Suprapubic skin (tissue), 3 donors: ENCODE data around the gene RHOG.

Experiments used
- CTCF ChIP-seq, 2 donors: fragments of 200-600 bp in 1 of 2; fragments of 450-650 bp in 1 of 2; sonication (generic) in 1 of 2; IDR thresholded peaks; one replicate each; pipeline ENCODE4 v1.5.1; 2016 to 2019; ENCODE audit warnings: antibody characterized with exemption in 2 of 2, mild to moderate bottlenecking in 1 of 2, moderate library complexity in 1 of 2
- POLR2A ChIP-seq, 2 donors: fragments of 450-650 bp; IDR thresholded peaks; one replicate each; pipeline ENCODE4 v1.6.1; 2017; ENCODE audit warnings: antibody characterized with exemption in 2 of 2, mild to moderate bottlenecking in 2 of 2, moderate library complexity in 2 of 2

- TF ChIP-seq CTCF (IDR thresholded peaks at IDR 0.05), result no peak
- TF ChIP-seq POLR2A (IDR thresholded peaks at IDR 0.05), result no peak
These were observed 5.0 kb downstream of the RHOG start for GRCh38 chr11:3835751-3836150.
